ENCODE data around the gene SPOUT1. TPM values are rescaled to one million over a fixed set of nuclear protein-coding genes. Genes with fewer than 3 reads are reported as not detected.
A peak's percentile ranks its signal among the peaks of the same experiment; 100 is the strongest.

Gene SPOUT1
- total RNA-seq, 1 experiment from 2014 or later, result 70.4 TPM

- ChIA-PET POLR2A (no interaction called here), CTCF (interaction anchor here (0.9 kb wide), 1 partner anchor 9 kb away, joined by 3 read pairs; no protein-coding TSS in a partner anchor), RAD21 (ENCODE audit: low non-redundant PET in 1 of 2, low total read pairs in 2 of 2, uncharacterized antibody in 2 of 2, unreplicated experiment in 2 of 2) (no interaction called here)
- Histone ChIP-seq H3K9ac (ENCODE audit: low read length) (no peak overlapping the region), H3K4me1 (ENCODE audit: control insufficient read depth in 1 of 2, insufficient read depth in 2 of 2, low read length in 2 of 2) (peaks cover 0 to 11% of the 10 kb centered on the region in 2 experiments; a peak in 3 of 4 replicates), H4K20me1 (ENCODE audit: insufficient read depth) (no peaks in the 10 kb centered on the region), H3K9me3 (ENCODE audit: control insufficient read depth in 1 of 2, insufficient read depth in 1 of 2, low read depth in 1 of 2, low read length in 2 of 2) (no peaks in the 10 kb centered on the region), H3K27me3 (ENCODE audit: insufficient read depth, low read length) (no peaks in the 10 kb centered on the region), H3K79me2 (ENCODE audit: insufficient read depth, low read length) (no peaks in the 10 kb centered on the region), H3K4me3 (replicated peaks in 1 of 2; ENCODE audit: low read depth in 1 of 2, low read length in 2 of 2) (no peak overlapping the region), H3K27ac (ENCODE audit: low read depth, low read length) (no peak overlapping the region), H2AFZ (ENCODE audit: low read depth, low read length, poor library complexity, severe bottlenecking) (no peak overlapping the region), H3K9me2 (ENCODE audit: insufficient read depth) (no peaks in the 10 kb centered on the region), H3K4me2 (ENCODE audit: low read length) (no peak overlapping the region), H3K36me3 (ENCODE audit: control insufficient read depth in 1 of 2, insufficient read depth in 2 of 2, low read length in 2 of 2) (no peaks in the 10 kb centered on the region)
- DNase-seq (ENCODE audit: low read depth, low spot score) (no peak), ATAC-seq (no peak)
- BruUV-seq (replicated peaks), result no TSS peak
- intact Hi-C loops (cut with micrococcal nuclease), result no loop called here
- TF ChIP-seq SIN3A (IDR thresholded peaks at IDR 0.05; ENCODE audit: low read depth), result no peak
- TF ChIP-seq CEBPB (IDR thresholded peaks at IDR 0.05; ENCODE audit: low read depth), result no peak
- TF ChIP-seq JUND (IDR thresholded peaks at IDR 0.05), result no peak
- no peak for TF ChIP-seq TCF7L2 (IDR thresholded peaks at IDR 0.05; ENCODE audit: borderline replicate concordance, extremely low read depth, insufficient read depth, insufficient read length)
Observed at GRCh38 chr9:128870128-128870940, 40.7 kb upstream of the SPOUT1 start.

DNA sequence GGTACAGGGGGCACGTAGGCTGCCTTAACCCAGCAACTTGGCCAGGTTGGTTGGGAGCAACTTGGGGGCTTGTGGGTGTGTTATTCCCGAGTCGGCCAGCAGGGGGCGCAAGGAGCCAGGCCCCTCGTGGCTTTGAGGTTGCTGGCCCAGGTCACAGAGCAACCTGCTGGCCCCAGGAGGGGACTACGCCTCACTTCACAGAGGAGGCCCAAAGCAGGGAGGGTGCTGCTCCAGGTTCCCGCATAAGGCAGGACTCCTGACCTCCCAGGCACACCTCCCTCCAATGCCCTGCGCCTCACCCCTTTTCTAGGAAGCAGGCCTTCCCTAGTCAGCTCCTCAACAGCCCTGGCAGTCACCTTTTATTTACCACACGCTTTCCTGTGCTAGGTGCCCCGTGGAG, 34.1 kb upstream of the SPOUT1 start:
- peak; percentile 48 for DNase-seq (ENCODE audit: low read depth, low spot score)
- no peak overlapping the region for H2AFZ ChIP-seq (ENCODE audit: low read depth, low read length, poor library complexity, severe bottlenecking)
- H3K9me3 ChIP-seq (ENCODE audit: control insufficient read depth in 1 of 2, insufficient read depth in 1 of 2, low read depth in 1 of 2, low read length in 2 of 2), result no peaks in the 10 kb centered on the region

More for the DNA sequence above, 34.1 kb upstream of the SPOUT1 start:
- no peaks in the 10 kb centered on the region for H3K36me3 ChIP-seq (ENCODE audit: control insufficient read depth in 1 of 2, insufficient read depth in 2 of 2, low read length in 2 of 2)
- peak; percentile 94 for ATAC-seq
- no peak overlapping the region for H3K9ac ChIP-seq (ENCODE audit: low read length)
- H3K4me2 ChIP-seq (ENCODE audit: low read length), result no peak overlapping the region
- intact Hi-C loops (cut with micrococcal nuclease), result loop anchor here (1.0 kb wide), 1 partner anchor 65 kb away; no protein-coding TSS in a partner anchor
- H3K27ac ChIP-seq (ENCODE audit: low read depth, low read length), result peak overlapping the region; percentile 15; the same call in 1 of the 2 replicates
- H4K20me1 ChIP-seq (ENCODE audit: insufficient read depth), result no peaks in the 10 kb centered on the region
- CTCF ChIA-PET, result interaction anchor here (0.6 to 2.2 kb wide), 5 partner anchors 11 to 263 kb away, joined by 3 to 20 read pairs (median 3); no protein-coding TSS in a partner anchor
- H3K4me1 ChIP-seq (ENCODE audit: control insufficient read depth in 1 of 2, insufficient read depth in 2 of 2, low read length in 2 of 2), result peaks cover 2 to 7% of the 10 kb centered on the region in 2 experiments; a peak in 3 of 4 replicates
- H3K79me2 ChIP-seq (ENCODE audit: insufficient read depth, low read length), result no peaks in the 10 kb centered on the region
- TF ChIP-seq, protein P1, sequence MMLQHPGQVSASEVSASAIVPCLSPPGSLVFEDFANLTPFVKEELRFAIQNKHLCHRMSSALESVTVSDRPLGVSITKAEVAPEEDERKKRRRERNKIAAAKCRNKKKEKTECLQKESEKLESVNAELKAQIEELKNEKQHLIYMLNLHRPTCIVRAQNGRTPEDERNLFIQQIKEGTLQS (IDR thresholded peaks at IDR 0.05), result no peak
- TF ChIP-seq CTCF (IDR thresholded peaks at IDR 0.05 in 2 of 3, conservative IDR thresholded peaks at IDR 0.05 in 1 of 3; ENCODE audit: borderline replicate concordance in 1 of 3, insufficient read depth in 1 of 3, low read depth in 2 of 3, low read length in 2 of 3) (peak; percentile 87 to 94 (median 94)), POLR2A (IDR thresholded peaks at IDR 0.05; ENCODE audit: borderline replicate concordance, extremely low read depth, insufficient read depth, insufficient read length) (no peak), MAX (IDR thresholded peaks at IDR 0.05) (no peak; the same call in 1 of the 2 replicates), TCF7L2 (IDR thresholded peaks at IDR 0.05; ENCODE audit: borderline replicate concordance, extremely low read depth, insufficient read depth, insufficient read length) (no peak), RAD21 (IDR thresholded peaks at IDR 0.05; ENCODE audit: low read depth) (peak; percentile 88), ELF1 (IDR thresholded peaks at IDR 0.05; ENCODE audit: borderline replicate concordance, low read depth) (no peak), EZH2 (IDR thresholded peaks at IDR 0.05) (no peak)
- POLR2A ChIA-PET, result no interaction called here
- H3K9me2 ChIP-seq (ENCODE audit: insufficient read depth), result no peaks in the 10 kb centered on the region
- no peaks in the 10 kb centered on the region for H3K27me3 ChIP-seq (ENCODE audit: insufficient read depth, low read length)
- no TSS peak for BruUV-seq (replicated peaks)
- RAD21 ChIA-PET (ENCODE audit: low non-redundant PET in 1 of 2, low total read pairs in 2 of 2, uncharacterized antibody in 2 of 2, unreplicated experiment in 2 of 2), result no interaction called here
- H3K4me3 ChIP-seq (replicated peaks in 1 of 2; ENCODE audit: low read depth in 1 of 2, low read length in 2 of 2), result no peak overlapping the region

All from HCT116 (cell line).